ENCODE measurements around the gene NPW.
"Not testable (repeated sequence)": the region's sequence is repeated elsewhere in the genome, so short reads cannot be mapped to it uniquely, and the experiment has no call there.

Gene NPW

GRCh38 chr16:2019921-2020831 lies 591 bp downstream of the NPW start:
- DNase-seq (ENCODE audit: low read depth, low spot score) = no peak

DNA sequence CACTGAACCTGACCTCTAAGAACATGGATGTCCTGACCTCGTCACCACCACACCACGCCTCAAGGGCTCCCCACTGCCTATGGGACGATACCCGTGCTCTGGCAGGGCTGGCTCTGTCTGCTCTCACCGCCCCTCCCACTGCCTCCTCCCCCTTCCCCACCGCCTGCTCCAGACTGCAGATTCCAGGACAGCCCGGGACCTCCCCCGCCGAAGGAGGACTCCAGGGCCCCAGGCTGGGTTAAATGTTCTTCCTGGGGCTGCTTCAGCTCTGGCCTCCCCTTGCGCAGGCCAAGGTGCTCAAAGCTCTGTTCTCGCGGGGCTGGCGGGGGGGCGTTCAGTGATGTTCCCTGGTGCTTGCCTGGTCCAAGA lies 3.1 kb downstream of the NPW start:
- no peak for DNase-seq (ENCODE audit: low read depth, low spot score)

GRCh38 chr16:2023092-2024031 lies 3.8 kb downstream of the NPW start:
- DNase-seq (ENCODE audit: low read depth, low spot score) = no peak

DNA sequence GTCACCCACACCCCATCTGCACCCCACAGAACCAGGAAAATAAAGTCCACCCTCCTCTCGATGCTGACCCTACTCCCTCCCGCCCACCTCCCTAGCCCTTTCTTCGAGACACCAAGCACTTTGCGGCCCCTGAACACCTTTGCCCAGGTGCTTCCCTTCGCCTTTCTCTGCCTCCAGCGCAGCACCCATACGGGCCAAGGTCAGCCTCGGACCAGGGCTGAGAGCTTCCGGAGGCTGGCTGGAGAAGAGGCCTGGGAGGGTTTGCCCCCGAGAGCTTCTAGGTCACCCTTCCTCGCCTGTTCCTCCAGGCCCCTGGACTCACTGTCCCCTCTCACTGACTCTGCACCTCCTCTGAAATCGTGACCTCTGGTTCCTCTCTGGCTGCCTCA lies 4.4 kb downstream of the NPW start:
- DNase-seq (ENCODE audit: low read depth, low spot score) = no peak

- no peak for DNase-seq (ENCODE audit: low read depth, low spot score)
Observed at GRCh38 chr16:2025251-2025650, 5.7 kb downstream of the NPW start.

GRCh38 chr16:2025878-2026460 lies 6.4 kb downstream of the NPW start:
- no peak for DNase-seq (ENCODE audit: low read depth, low spot score)

GRCh38 chr16:2026461-2027023 lies 7.0 kb downstream of the NPW start, which contains the start of gene NHERF2:
Gene NHERF2, plus strand, starts transcription at chr16:2026902. Its CDS starts 104 bp downstream, at chr16:2027006.
- DNase-seq (ENCODE audit: low read depth, low spot score) = no peak

GRCh38 chr16:2027024-2028010 lies 7.7 kb downstream of the NPW start:
- no peak for DNase-seq (ENCODE audit: low read depth, low spot score)

GRCh38 chr16:2028146-2028545 lies 8.6 kb downstream of the NPW start:
- no peak for DNase-seq (ENCODE audit: low read depth, low spot score)

GRCh38 chr16:2028620-2029220 lies 9.1 kb downstream of the NPW start:
- DNase-seq (ENCODE audit: low read depth, low spot score) = no peak

DNA sequence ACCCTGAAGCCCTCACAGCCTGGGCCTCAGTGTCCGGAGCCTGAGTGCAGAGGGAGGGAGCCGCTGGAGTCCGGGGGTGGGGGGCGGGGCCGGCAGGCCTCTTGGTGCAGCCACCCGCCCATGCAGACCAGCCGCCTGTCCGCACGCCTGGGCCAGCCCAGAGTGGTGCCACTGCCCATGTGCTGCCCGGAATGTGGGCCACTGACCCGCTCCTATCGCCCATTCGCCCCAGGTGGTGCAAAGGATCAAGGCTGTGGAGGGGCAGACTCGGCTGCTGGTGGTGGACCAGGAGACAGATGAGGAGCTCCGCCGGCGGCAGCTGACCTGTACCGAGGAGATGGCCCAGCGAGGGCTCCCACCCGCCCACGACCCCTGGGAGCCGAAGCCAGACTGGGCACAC lies 9.8 kb downstream of the NPW start:
- DNase-seq (ENCODE audit: low read depth, low spot score) = no peak

GRCh38 chr16:2030036-2030435 lies 10.5 kb downstream of the NPW start:
- no peak for DNase-seq (ENCODE audit: low read depth, low spot score)

DNA sequence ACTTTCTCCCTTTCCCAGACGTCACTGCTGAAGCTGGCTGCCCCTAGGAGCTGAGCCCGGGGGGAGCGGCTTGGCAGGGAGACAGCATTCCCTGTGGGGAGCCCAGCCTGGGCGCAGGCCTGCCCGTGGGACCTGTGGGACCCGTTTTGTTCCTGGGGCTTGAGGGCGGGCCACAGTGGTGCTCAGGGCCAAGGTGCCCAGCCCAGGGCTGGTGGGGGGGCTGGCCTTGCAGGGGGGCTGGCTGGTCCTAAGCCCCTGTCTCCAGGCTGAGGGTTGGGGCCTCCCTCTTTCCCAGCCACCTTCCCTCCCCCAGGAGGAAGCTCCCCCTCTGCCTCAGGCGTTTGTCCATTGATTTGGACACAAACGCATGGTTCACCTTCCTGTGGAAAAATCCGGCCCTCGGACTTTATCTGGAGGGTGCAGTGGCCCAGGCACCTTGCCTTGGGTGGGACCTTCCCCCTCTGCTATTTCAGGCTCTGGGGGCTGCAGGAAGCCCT lies 11.5 kb downstream of the NPW start:
- no peak for DNase-seq (ENCODE audit: low read depth, low spot score)

- DNase-seq (ENCODE audit: low read depth, low spot score) = no peak
Observed at GRCh38 chr16:2032285-2033056, 12.9 kb downstream of the NPW start.

GRCh38 chr16:2033057-2033908 lies 13.7 kb downstream of the NPW start:
- DNase-seq (ENCODE audit: low read depth, low spot score) = no peak

DNA sequence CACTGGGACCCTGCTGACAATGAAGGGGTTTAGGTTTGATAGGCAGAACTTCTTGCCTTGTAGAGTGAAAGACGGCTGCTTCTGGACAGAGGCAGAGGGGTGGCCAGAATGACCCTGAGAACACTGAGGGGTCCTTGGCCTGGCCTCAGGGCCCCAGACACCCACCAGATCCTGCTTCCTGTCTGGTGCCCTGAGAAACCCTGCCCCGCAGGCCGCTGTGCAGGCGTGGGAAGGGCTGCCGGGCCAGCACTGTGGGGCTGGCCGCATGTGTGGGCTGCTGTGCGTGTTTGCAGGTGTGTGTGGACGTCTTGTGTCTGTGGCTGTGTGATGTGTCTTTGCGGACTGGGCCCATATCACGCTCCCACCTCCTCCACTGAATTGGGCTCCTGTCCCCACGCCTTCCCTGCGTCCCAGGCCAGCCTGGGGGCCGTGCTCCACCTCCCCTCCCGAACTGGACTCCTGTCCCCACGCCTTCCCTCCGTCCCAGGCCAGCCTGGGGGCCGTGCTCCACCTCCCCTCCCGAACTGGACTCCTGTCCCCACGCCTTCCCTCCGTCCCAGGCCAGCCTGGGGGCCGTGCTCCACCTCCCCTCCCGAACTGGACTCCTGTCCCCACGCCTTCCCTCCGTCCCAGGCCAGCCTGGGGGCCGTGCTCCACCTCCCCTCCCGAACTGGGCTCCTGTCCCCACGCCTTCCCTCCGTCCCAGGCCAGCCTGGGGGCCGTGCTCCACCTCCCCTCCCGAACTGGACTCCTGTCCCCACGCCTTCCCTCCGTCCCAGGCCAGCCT lies 14.5 kb downstream of the NPW start:
- DNase-seq (ENCODE audit: low read depth, low spot score) = not testable (repeated sequence)

- DNase-seq (ENCODE audit: low read depth, low spot score) = no peak
Observed at GRCh38 chr16:2034696-2035430, 15.3 kb downstream of the NPW start.

All from iPS DF 19.7 (cell line).